ENCODE results near the gene SURF1.

The SURF1 gene

DNA sequence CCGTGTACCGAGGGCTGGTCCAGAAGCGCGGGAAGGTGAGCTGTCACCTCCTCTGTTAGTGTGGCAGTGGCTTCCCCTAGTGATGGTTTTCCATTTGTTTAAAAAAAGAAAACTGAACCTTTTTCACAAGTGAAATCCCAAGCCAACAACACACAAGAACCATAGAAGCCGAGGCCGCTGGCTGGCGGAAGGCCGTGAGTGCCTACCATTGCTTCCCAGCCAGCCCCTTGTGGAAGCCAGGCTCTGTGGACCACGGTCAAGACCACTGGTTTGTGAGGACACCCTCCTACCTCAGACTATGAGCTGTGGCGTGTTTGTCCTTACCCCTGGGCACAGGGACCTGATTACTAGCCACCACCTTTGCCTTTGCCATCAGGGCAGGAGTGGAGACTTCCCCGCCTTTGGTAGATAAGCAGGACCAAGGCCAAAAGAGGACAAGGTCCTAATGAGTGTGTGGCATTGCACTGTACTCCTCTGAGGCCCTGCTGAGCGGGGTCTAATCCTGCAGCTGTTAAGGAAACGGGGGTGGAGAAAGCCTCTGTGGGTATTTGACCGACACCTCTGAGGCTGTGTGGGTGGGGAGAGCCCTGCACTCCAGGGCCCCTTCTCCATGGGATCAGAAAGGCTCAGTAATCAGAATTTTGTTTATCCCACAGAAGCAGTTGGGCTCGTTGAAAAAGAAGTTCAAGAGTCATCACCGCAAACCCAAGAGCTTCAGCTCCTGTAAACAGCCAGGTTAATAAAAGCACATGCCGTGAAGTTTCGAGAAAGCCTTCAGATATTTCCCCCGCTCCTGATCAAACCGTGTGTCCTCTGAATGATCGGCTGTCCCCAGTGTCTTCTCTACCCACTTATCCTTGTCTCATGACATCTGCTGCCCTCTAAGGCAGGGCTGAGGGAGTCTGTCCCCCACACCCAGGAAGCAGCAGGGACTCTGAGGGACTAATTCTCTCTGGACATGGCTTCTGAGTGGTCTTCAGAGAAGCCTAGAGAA, 4.4 kb upstream of the SURF1 start:
- DNase-seq = no peak

DNA sequence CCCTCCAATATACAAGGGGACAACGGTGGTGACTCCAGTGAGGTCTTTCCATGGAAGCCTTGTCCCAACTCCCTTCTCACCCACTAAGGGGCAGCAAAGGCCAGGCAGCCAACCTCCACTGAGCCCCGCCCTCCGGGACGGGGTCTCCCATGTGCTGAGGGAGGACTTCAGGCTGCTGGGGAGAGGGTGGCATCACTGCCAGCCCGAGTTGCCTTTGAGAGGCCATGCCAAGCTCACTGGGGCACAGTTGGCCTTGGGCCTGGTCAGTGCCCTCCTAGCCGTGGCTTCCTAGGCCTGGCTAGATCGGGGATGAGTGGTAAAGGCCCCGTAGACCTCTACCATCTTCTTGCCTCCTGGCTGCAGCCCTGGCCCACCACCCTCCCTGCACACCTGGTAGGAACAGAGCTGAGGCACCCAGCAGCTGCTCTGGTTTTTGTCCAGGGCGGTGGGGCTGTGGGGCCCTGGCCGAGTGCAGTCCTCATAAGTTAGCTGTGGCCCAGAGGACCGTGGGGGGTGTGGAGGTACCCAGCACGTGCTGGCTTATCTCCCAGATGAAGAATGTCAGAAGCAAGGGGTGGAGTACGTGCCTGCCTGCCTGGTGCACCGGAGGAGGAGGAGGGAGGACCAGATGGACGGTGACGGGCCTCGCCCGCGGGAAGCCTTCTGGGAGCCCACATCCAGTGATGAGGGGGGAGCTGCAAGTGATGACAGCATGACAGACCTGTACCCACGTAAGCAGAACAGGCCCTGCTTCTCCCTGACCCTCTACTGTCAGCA, 3.3 kb upstream of the SURF1 start:
- no peak for DNase-seq

DNA sequence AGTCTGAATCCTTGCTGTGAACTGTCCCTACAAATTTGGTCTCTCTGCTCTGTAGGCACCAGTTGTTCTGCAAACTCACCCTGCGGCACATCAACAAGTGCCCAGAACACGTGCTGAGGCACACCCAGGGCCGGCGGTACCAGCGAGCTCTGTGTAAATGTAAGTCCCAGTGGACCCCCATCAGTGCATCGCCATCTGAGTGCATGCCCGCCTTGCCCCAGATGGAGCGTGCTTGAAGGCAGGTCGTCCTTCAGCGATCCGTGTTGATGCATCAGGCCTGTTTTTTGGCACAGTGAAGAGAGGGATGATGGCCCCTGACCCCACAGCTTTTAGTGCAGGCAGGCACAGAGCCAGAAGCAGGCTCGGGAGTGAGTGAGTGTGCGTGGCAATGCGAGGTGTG, 1.4 kb upstream of the SURF1 start:
- DNase-seq = no peak

DNA sequence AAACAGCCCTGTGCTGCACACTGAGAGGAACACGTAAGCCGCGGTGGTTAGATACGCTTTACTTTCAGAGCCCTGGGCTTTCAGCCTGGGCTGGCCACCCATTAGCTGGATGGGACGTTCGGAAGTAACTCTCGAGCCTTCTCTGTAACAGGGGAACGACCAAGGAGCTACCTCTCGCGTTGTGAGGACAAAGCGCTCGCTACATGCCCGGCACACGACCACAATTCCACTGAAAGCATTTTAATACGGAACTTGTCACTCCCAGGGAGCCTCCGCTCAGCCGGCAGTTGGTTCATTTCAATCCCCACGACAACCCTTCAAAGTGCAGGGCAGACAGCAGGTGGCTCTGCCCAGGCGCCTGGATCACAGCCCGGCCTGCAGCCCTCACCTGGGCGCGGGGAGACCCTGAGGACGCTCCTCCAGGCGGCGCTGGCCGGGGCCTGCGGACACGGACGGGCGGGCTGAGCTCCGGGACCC, 368 bp downstream of the SURF1 start:
- no peak for DNase-seq

DNA sequence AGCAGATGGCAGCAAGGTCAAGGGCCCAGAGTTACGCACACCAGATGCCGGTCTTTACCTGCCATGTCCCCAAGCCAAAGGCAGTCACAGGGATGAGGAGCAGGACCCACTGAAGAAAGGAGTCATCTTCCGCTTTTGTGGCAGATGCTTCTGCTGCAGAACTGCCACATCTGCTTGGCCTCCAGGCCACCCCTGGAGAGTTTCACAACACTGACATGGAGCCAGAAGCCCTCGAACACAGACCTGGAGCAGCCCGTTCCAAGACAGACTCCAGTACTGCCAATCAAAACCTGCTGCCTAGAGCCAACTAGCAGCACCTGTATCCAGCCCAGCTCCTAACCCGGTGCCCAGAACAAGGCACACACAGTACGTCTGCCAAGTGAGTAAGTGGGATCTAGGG, 1.5 kb downstream of the SURF1 start:
- DNase-seq = no peak

DNA sequence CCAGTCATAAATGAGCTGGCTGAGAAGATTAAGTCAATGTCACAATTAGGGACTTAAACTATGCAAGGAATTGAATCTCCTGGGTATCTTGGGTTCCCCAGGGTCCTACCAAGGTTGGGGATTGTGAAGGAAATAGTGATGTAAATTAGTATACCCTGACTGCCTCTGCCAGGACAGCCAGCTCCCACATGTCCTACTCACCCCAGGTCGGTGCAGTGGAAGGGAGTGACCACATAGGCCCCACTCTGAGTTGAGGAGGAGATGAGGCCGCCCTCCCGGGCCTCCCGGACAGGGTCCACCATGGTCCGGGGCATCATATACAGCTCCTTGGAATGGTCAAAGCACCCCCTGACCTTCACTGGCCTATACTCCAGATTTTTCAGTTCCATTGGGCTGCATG, 2.7 kb downstream of the SURF1 start:
- no peak for DNase-seq

DNA sequence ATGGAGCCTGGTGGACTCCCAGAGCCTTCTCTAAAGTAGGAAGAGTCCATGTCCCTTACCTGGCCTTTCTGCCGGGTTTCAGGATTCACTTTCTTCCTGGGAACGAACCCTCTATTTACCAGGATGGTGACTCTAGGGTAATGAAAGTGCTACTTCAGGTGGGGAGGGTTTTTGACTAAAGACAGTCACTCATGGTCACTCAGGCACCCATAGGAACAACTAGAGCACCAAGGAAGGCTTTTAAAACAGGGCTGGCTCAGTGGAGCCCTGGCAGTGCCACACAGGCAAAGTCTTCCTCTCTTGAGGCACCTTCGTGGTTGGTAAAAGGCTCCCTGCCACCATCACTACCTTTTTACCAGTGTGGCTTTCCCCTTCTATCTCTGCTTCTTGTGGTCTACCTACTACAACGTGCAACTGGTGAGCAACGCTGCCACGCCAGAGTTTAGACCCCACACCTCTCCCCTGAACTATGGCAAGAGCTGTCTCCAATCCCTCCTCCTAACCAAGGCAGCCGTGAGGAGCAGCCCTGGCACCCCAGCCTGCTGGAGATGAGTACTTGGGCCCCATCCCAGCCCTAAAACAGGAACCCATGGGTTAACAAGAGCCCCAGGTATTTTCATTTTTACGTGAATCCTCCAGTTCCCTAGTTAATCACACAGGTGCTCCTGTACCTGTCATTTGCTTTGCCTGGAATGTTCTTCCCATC, 3.5 kb downstream of the SURF1 start:
- DNase-seq = no peak

DNA sequence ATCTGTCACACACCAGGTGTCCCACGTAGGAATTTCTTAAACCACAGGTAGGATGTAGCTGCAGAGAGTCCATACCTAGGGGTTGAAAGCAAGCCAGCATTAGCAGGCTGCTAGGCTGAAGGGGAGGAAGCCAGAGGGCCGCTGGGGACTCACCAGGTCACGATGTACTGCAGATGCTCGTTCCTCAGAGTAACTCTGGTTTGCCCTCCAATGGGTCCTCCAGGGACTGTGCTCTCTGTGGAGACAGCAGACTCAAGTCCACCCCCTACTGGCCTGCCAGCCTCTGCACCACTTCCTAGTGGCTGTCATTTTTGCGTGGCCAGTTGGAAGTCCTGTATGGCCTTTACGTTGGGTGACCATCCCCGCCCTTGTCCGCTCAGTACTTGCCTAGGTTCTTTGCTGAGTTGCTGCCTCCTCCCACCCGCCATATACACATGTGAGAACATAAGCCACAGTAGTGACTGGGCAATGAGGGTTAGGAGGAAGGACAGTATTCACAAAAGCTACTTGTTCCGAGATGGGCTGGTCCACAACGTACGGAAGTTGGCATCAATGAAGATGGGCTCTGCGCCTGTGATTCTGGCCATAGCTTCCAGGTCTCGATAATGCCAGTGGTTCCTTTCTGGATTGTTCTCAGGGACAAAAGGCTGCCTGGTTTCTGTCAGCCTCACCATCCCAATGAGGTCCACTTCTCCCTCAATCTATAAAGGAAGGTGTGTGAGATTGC, 4.2 kb downstream of the SURF1 start:
- peak; percentile 39 for DNase-seq

DNA sequence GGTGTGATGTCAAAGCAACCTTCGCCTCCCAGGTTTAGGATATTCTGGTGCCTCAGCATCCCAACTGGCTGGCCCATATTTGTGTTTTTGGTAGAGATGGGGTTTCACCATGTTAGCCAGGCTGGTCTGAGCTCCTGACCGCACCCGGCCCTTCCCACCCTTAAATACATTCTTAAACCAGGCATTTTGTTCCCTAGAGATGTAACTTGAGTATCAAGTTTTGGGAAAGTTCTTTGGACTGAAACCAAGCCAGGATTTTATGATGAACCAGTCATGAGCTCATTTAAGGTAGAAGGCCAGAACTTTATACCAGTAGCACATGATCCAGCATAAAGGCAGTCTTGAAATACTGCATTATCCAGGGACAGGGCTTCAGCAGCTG, 4.8 kb downstream of the SURF1 start:
- no peak for DNase-seq

DNA sequence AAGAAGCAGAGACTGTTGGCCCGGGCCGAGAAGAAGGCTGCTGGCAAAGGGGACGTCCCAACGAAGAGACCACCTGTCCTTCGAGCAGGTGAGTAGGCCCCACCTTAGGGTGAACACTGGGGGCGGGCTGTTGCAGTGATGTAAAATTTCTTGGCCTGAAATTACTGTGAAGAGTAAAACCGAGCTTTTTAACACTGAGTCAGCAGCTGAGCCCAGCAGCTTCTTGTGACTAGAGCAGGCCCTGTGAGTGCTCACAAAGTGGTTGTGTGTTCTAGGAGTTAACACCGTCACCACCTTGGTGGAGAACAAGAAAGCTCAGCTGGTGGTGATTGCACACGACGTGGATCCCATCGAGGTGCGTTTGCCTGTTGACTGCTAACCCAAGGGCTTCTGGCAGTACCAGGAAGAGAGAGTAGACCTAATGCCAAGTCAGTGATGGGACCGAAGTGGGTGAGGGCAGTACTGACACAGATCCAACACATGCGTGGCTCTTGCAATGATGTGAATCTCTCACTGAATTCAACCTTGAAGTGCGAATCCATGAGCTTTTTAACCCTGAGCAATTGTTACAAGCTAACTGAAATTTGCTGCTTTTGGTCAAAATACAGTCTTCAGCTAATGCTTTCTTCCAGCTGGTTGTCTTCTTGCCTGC, 6.2 kb downstream of the SURF1 start:
- DNase-seq = no peak

DNA sequence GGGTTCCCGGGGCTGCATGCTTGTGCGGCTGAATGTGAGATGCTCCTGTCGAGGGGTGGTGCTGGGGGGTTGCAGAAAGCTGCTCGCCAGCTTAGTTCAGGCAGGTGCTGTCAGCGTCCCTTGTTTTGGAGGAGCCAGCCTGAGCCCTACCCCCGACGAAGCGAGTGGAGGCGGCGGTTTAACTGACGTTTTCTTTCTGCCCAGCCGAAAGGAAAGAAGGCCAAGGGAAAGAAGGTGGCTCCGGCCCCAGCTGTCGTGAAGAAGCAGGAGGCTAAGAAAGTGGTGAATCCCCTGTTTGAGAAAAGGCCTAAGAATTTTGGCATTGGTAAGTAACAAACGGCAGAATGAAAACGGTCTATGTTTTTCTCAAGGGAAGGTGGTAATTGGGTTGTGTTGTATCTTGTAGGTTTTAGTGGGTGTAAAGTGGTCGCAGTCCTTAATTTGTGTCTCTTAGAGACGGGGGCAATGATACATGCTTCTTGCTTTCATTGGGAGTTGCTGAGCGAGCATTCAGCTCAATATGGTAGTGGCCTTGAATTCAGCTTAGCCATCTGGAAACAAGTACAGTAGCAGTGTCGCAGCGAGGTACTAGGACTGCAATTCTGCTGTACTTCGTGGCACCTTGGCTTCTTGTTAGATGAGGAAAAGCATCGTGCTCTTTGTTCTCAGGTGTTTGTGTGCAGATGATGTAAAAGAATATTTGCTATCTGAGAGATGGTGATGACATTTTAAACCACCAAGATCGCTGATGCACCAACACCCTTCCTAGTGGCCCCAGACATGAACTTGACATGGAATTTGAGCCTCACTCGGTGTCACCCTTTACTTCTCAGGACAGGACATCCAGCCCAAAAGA, 7.3 kb downstream of the SURF1 start:
- DNase-seq = no peak

DNA sequence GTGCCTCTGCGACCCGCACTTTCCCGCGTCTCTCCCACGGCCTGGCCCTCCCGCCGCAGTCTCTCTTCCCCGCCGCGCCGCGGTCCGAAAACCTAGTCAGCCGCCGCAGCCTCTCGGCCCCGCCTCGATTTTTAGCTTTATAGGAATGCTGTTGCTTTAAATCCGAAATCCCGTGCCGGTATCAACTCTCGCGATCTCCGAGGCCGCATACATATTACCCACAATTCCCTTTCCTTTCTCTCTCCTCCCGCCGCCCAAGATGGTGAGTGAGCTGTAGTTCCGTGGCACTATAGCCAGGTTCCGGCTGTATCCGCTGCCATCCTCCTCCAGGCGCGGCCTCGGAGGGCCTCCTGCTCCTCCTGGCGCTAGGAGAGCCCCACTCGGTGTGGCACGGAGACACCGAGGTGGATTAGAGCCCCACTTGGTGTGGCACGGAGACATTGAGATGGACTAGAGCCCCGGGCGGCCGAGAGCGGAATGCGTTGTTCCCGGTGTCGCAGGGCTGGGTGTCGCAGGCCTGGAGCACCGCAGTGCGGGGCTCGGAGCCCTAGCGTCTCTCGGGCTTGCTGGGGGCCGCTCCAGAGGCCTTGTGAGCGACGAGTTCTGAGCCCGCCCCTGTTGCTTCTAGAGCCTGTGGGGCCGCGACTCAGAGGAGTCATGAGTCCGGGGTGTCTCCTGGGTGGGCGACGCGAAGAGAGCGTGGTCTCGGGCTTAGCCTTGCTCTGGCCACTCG, 8.1 kb downstream of the SURF1 start, which contains the start of the genes MED22 and RPL7A:
MED22 (minus strand) TSS at position 147 of the 733 bp plus-strand sequence. CDS start 1,469 bp downstream, outside the sequence.
RPL7A (plus strand) TSS at position 234 of the 733 bp plus-strand sequence; CDS start at position 260, 26 bp downstream.
- peak; percentile 95 for DNase-seq

DNA sequence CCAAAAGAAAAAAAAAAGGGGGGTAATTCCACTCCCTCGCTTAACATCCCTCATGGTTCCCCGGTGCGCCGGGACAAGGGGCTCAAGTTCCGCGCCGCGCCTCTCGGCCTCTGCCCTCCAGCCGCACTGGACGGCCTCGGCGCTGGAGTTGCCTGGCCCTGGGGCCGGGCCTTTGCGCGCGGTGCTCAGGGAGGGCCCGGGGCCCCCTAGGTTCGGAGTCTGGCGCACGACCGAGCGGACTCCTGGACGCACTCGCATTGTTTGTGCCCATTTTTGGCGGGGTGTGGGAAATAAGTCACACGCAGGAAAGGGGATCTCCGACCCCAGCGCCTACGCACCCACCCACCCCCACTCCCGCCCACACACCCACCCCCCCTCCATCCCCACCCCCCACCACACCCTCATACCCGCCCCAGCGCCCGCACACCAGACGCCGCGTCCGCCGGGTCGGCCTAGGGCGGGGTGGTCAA, 8.7 kb downstream of the SURF1 start:
- DNase-seq = peak; percentile 67

DNA sequence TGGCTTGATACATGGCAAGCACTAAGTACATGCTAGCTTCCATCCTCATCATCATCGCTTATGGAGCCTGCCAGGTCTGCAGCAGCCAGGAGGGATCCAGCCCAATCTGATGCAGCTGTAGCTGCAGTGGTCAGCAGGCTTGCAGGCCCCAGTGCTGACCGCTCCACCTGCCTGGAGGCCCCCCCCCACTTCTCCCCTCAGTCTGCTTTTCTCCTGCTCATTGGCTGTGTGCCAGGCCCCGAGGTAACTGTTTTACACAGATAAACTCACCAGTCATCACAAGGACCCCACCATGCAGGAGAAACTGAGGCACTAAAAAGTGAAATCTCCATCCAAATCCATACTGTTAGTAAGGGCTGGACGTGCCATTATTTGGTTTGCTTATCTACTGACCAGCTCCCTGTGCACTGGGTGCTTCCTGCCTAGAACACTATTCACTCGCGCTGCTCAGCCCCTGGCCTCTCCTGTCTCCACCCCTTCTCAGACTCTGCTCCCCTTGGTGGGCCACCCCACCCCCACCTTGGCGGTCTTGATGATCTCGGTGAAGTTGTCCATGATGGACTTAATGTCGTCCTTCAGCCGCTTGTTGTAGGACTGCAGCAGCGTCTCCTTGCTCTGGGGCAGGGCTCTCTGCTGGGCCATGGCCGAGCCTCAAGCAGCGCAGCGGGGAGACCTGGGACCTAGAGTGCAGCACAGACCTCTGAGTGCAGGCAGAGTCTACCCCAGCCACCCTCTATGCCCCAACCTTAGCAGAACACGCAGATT, 10.1 kb downstream of the SURF1 start:
- no peak for DNase-seq

DNA sequence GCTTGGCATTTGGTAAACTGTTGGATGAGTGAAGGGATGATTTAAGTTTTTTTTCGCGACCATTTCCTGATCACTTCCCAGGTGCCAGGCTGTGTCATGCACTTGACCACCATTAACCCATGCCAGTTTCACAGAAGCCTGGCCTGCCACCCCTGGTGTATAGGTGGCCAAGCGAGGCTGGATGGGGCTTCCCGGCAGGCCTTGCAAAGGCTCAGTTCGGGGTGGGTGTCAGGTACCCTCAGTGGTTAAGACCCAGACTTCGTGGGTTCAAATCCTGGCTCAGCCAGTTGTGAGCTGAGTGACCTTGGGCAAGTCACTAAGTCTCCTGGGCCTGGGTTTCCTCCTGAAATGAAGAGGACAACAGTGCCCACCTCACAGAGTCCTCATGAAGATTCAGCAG, 10.7 kb downstream of the SURF1 start:
- no peak for DNase-seq

DNA sequence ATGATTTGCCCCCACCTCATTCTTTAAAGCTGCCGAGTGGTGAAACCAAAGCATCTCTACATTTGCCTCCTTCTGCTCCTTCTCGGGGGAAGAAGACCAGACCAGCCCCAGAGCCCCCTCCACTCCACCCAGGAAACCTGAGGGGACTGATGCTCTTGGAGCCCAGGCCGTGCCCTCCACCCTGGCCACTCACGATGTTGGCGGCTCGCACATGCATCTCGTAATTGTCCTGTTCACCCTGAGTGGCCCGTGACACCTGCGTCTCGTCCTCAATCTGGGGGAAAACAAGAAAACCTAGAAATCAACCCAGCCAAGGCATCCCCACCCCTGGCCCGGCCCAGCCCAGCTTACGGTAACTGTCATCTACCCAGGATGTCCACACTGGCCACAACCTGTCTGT, 11.3 kb downstream of the SURF1 start:
- no peak for DNase-seq

DNA sequence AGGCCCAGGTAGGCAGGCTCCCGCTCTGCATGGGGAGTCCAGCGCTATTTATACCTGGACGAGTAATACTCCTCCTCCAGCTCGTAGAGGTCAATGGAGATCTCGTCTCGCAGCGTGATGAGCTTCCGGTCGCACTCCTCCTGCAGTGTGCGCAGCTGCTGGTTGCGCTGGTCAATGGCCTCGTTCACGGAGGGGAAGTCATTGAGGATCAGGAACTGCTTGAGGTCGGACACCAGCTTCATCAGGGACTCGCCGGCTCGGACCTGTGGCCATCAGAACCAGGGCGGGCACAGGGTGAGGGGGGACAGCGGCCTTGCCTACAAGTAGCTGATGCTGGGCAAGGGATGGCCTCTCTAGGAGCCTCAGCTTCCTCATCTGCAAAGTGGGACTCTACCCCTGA, 12.2 kb downstream of the SURF1 start:
- DNase-seq = no peak

DNA sequence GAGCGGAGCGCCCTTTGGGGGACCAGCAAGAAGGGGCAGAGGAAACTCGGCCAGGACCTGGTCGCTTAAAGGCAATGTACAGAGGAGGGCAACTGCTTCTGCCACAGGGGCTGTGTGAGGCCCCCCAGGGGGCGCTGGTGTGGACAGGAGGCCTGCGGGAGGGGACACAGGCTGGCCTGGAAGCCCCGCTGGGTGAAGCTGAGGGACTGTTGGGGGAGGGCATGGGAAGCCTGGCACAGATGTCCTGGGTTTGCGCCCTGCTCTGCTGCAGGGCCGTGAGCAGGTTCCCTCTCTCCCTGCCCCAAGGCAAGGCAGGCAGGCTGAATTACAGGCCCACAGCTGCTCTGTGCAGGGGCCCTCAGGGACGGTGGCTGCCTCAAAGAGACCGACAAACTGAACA, 13.7 kb downstream of the SURF1 start:
- no peak for DNase-seq

DNA sequence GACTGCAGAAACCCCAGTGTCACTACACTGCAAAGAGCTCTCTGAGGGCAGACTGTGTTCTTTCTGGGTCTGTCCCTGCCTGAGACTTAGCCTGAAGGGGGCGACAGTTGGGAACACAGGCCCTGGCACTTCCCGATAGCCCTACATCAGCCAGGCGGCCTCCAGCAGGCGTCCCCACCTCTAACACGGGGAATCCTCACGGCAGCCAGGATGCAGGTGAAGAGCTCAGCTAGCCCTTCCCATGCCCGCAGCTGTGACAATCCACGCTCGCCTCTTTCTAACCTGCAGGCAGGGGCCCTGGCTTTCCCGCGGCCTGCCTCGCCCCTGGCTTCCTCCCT, 14.2 kb downstream of the SURF1 start:
- DNase-seq = no peak
